Measurements from ENCODE around the gene TSPOAP1.
A peak's percentile ranks its signal among the peaks of the same experiment; 100 is the strongest.

TSPOAP1 gene

GRCh38 chr17:58327363-58328194, 1.0 kb downstream of the TSPOAP1 start:
- DNase-seq = peak; percentile 39

DNA sequence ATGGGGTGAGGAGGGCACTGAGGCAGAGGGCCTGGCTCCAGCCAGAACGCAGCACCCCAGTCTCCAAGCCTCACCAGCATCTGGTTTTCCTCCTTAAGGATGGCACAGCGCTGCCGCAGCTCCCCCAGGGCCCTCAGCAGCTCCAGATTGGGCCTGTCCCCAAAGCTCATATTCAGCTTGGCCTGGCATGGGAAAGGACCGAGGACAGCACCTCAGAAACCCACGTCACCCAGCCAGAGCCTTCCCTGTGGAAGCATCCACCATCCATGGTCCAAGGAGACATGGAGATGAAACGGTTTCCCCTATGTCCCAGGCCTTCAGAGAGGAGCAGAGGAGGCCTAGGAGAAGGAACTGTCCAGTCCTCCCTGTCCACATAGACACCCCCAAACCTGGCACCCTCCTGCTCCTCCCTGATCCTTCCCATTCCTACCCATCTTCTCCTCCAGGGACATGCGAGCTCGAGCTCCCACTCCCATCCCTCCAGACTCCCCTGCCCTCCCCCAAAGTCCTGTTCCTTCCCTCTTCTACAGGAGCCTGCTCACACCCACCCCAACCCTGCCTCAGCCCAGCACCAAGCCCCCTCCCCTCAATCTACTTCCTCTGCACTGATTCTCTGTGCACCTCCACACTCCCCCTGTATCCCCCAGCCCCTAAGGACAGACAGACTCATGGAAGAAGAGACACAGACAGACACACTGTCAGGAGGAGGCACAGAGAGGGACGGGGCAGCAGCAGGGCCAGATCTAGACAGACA, 1.8 kb downstream of the TSPOAP1 start:
- DNase-seq = no peak

- no peak for DNase-seq
Measured at GRCh38 chr17:58325976-58326468, 2.6 kb downstream of the TSPOAP1 start.

DNA sequence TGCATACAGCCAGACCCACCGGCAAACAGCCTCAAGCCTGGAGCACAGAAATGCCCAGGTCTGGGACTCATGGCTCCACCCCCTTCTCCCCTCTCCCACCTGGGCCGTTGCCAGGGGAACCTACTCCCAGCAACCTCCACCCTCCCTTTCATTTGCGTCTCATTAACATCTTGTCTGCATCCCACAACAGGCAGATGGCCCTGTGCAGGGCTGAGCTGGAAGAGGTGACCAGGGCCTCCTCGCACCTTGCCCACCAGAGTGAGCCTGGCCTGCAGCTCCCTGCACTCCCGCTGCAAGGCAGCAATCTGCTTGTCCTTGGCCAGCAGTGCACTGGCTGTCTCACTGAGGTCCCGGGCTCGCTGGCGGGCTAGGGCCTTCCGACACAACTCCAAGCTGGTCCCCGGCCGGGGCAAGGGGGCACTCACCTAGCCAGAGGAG, 3.3 kb downstream of the TSPOAP1 start:
- DNase-seq = no peak

DNA sequence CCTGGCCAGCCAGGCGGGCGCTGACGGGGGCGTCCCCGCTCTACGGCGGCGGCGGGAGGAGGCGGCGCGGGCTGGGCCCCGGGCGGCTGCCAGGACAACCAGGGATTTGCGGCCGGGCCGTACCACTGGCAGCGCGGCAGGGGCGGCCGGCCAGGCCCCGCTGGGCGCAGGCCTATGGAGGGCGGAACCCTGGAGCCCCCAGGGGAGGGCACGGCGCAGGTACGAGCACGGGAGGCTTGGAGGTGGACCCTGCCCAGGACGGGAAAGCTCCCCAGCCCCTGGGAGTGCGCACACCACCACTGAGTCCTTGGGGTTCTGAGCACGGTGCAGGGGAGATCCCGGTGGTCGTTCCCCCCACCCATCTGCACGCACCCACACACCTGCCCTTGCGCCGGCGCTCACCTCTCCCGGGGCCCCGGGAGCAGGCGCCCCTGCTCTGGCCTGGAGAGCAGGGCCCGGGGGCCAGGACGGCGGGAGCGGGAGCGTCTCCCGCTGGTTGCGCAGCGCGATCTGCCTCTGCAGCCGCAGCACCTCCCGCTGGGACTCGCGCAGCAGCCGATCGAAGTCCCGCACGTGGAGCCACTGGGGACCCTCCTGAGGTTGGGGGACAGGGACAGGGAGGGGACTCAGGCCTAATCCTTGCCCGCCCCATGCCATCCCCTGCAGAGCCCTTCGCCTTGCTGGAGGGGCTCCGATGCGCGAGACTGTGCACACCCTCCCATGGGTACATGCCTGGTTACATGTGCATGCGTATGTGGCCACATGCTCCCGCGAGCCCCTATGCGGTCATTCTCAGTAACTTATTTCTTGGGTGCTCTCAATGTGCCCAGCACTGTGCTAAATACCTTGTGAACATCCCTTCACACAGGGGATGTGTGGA, 3.9 kb downstream of the TSPOAP1 start:
- DNase-seq = no peak

DNA sequence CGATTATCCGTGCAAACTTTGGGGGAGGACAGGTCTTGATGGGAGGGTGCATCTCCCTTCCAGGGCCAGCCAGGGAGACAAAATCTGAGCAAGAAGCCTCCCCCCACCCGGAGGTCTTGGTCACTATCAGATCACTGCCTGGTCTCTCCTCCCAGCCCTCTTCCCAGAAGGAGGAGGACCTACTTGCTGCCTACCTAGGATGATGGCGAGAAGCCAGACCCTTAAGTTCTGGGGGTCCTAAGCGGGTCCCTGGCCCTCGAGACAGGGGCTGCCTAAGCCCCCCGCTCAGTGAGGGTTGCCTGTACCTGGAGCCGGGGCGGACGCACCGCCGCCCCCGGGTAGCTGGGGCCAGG, 4.6 kb downstream of the TSPOAP1 start:
- no peak for DNase-seq

DNA sequence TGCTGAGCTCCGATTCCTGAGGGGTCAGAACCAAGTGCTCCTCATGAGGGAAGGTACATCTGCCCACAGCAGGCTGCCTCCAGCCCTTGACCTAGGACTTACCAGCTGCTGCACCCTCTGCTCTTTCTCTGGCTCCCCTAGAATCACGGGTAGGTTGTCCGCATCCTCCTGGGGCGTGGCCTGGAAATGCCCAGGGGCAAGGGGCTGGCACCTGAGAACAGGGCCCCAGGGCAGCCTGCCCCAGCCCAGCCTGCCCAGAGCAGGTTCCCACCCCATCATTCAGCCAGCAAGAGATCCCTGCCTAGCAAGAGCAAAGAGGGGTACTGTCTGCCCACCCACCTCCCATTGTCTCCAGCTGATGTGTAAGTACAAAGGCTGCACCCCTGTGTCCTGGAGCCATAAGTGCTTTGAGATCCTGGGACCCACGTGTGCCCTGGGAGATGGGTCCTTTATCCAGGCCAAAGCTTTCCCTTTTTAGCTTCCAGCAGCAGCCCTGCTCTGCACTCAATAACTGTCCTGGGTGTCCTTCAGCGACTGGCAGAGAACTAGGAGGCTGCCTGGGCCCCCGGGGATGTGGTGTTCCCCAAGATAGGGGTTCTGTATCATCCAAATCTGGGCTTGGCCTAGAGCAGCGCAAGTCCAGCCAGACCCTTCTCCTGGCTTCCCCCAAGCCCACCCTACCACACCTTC, 5.1 kb downstream of the TSPOAP1 start:
- no peak for DNase-seq

GRCh38 chr17:58322581-58323185, 5.9 kb downstream of the TSPOAP1 start:
- DNase-seq = no peak

- no peak for DNase-seq
Measured at GRCh38 chr17:58321571-58322525, 6.7 kb downstream of the TSPOAP1 start.

GRCh38 chr17:58320570-58321323, 7.8 kb downstream of the TSPOAP1 start:
- no peak for DNase-seq

DNA sequence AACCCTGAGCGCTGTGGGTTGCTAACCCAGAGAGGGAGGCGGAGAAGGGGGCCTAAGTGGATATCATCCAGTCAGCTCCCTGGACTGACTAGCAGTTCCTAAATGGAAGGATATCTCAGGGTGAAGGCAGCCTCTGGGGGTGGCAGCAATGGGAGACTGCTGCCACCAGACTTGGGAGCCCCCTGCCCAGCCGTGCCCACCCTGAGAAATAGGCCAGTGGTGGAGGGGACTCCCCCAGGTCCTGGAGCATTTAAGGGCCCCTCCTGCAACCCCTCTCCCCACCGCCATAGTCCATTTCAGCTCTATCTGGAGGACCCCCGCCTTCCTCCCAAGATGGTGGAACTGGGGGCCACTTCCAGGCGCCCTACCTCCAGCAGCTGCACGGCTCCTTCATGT, 8.4 kb downstream of the TSPOAP1 start:
- no peak for DNase-seq

DNA sequence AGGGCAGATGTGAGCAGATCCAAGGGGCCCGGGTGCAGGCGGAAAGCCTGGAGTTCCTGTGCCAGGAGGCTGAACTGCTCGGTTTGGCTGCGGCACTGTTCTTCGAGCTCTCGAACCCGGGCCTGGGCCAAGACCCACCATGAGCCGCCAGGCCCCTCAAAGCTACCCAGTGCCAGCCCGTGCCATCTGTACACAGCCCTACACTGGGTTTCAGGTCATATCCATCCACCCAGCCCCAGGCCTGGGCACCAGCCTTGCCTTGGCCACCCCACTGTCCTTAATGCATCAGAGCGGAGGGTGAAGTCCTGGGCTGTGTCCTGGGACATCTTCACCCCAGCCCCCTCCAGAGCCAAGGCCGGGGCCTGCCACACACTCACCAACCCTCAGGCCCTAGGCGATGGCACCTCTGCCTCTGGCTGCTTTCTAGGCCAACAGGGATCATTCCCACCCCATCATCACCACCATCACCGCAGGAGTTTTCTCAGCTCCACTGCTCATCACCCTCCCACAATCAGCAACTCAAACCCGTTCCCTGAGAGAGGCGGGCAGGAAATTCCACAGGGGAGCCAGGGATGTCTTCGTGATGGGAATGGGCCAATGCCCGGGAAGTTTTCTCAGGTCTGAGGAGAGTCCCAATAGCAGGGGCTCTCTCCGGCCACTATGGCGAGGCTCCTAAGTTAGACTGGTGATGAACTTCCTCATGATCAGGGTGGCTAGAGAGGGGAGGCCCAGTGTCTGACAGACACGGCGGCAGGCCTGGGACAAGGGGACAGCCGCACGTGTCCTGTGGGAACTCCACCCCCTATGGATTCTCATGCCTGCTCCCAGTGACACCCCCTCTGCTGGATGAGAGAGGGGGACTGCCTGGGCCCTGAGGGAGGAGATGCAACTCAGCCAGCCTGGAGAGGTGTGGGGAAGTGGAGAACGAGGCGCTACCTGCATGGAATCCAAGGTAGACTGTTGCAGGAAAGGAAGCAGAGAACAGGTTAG, 9.1 kb downstream of the TSPOAP1 start:
- DNase-seq = no peak

DNA sequence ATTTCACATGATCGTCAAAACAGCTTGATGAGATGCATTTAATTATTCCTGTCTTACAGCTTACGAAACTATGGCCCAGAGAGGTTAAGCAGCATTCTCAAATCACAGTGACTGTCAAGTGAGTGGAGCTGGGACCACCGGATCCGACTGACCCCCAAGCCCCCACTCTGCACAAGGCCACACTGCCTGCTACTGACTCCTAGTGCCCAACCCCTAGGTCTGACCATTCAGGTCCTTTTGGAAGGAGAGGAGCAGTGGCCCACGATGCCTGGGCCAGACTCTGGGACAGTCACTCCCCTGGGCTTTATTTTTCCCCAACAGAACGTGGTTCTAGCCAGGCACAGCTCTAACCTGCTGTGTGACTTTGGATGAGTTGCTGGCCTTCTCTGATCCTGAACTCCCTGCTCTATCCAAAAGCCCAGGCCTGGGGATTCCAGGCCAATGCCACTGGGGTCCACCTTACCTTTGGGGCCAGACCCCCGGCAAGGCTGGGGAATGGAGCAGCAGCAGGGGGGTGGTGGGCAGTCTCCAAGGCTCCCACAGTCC, 9.9 kb downstream of the TSPOAP1 start:
- no peak for DNase-seq

DNA sequence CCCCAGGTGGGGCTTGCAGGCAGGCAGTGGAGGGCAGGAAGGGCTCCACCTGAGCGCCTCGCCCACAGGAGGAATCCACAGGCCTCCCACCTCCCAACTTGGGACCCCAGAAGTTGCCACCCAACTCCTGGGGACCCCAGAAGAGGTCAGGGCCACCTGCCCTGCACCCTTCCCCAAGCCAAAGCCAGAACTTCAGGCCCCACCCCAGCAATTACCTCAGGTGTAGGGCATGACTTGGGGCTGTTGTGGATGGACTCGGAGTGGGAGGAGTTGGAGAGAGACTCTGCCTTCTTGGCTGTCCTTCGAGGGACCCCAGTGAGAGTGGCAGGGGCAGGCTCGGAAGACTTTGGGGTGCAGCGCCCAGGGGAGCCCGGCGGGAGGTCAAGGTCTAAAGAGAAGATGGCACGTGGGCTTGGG, 10.5 kb downstream of the TSPOAP1 start:
- DNase-seq = no peak

GRCh38 chr17:58317421-58318064, 11.1 kb downstream of the TSPOAP1 start:
- peak; percentile 55 for DNase-seq

DNA sequence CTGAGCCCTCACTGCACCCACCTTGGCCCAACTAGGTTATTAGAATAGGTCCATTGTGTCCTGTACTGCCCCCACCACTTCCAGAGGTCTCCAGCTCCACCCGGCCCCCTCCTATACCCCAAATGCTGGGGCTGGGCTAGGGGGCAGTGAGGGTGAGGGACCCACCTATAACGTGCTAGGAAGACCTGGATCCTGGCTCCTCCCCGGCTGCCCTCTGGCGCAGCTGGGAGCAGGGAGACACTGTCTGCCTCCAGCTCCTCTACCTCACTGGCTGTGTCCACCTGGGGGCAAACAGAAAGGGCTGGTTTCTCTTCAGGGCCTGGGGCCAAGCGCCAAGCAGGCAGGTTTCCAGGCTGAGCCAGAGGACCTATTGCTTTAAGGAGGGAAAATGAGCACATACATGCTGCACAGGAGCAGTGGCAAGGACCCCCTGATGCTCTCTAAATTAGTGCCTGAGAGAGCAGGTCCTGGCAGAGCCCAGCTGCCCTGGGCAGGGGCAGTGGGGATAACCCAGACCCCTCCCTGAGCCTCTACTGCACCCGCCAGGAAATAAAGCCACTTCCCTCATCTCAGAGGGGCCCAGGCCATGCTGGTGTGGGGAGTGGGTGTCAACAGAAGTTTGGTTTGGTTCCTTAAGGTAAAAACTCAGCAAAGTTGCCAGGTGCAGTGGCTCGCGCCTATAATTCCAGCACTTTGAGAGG, 12.2 kb downstream of the TSPOAP1 start:
- DNase-seq = no peak

GRCh38 chr17:58315750-58316149, 12.8 kb downstream of the TSPOAP1 start:
- DNase-seq = no peak
